ENCODE results near the gene SMOC1.

SMOC1 gene

DNA sequence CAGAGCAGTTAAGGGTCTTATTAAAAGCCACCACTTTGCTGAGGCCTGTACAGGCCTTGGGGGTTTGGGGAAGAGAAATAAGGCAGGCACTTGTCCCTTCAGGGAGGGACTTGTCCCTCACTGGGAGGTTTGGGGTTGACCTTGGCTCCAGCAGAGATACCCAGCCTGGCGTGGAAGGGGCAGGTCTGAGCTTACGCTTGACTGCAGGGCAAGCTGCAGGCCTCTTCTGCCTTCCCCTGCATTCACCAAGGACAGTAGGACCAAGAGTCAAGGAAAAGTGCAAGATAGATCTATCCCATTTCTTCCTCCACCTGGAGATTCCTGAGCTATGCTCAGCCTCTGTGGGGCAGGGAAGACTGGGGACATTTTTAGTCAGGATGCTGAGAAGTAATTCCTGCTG, 154.3 kb downstream of the SMOC1 start:
- no peak for DNase-seq (ENCODE audit: low read depth)
- H3K4me3 ChIP-seq (replicated peaks; ENCODE audit: low read depth, low read length) = no peak overlapping the region
- TF ChIP-seq, protein P1, sequence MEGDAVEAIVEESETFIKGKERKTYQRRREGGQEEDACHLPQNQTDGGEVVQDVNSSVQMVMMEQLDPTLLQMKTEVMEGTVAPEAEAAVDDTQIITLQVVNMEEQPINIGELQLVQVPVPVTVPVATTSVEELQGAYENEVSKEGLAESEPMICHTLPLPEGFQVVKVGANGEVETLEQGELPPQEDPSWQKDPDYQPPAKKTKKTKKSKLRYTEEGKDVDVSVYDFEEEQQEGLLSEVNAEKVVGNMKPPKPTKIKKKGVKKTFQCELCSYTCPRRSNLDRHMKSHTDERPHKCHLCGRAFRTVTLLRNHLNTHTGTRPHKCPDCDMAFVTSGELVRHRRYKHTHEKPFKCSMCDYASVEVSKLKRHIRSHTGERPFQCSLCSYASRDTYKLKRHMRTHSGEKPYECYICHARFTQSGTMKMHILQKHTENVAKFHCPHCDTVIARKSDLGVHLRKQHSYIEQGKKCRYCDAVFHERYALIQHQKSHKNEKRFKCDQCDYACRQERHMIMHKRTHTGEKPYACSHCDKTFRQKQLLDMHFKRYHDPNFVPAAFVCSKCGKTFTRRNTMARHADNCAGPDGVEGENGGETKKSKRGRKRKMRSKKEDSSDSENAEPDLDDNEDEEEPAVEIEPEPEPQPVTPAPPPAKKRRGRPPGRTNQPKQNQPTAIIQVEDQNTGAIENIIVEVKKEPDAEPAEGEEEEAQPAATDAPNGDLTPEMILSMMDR (IDR thresholded peaks at IDR 0.05; ENCODE audit: low read length, missing control alignments) = no peak

DNA sequence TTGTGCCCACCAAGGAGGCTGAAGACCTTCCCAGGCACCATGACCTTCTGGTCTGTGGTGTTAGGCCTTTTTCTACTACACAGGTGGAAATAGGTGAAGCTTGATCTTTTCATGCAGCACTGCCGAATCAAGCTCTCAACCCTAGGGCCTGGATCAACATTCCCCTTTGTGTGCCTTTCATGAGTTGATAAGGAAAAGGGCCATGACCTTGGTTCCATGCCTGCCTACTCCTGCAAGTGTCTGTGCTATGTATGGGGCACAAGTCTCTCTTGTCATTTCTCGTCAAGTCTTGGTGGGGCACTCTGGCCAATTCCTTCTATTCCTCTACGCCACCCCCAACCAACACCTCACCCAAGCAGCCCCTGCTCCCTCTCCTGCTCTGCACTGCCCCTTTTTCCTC, 155.0 kb downstream of the SMOC1 start:
- no peak for DNase-seq (ENCODE audit: low read depth)
- no peak overlapping the region for H3K4me3 ChIP-seq (replicated peaks; ENCODE audit: low read depth, low read length)
- TF ChIP-seq, protein P1 (IDR thresholded peaks at IDR 0.05; ENCODE audit: low read length, missing control alignments) = no peak

DNA sequence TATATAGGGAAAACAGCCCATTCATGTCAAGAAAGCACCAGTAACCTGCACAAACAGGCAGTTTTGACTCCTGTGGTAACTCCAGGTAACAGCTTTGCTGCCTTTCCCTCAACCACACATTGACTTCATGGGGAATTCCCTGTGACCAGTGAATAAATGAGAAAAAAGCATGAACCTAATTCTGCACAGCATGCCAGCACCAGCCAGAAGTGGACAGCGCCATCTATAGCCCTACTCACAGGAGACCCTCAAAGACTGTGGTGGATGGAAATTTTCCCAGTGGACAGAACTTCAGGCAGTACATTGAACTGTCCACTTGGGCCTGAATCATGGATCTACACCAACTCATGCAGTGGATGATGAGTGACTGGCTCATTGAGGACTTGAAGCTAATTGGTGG, 157.4 kb downstream of the SMOC1 start:
- no peak for DNase-seq (ENCODE audit: low read depth)
- TF ChIP-seq, protein P1 (IDR thresholded peaks at IDR 0.05; ENCODE audit: low read length, missing control alignments) = no peak
- H3K4me3 ChIP-seq (replicated peaks; ENCODE audit: low read depth, low read length) = no peak overlapping the region

DNA sequence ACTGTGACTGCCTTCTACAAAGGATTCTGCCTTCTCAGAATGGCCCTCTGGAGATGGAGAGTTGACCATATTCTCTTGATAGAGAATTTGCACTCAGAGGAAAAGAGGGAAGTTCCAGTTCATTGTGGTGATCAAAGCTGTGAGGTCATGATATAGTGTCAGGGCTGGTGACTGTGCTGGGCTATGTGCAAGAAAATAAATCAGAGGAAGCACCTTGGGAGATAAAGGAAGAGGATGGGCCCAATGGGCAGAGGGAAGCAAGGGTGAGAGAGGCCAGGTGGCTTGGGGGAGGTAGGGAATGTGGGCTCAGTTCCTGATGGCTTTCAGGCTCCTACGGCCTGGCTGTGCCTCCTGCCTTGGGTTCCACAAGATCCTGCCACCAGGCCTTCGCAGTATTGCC, 163.8 kb downstream of the SMOC1 start:
- TF ChIP-seq, protein P1 (IDR thresholded peaks at IDR 0.05; ENCODE audit: low read length, missing control alignments) = no peak
- H3K4me3 ChIP-seq (replicated peaks; ENCODE audit: low read depth, low read length) = no peak overlapping the region
- no peak for DNase-seq (ENCODE audit: low read depth)

DNA sequence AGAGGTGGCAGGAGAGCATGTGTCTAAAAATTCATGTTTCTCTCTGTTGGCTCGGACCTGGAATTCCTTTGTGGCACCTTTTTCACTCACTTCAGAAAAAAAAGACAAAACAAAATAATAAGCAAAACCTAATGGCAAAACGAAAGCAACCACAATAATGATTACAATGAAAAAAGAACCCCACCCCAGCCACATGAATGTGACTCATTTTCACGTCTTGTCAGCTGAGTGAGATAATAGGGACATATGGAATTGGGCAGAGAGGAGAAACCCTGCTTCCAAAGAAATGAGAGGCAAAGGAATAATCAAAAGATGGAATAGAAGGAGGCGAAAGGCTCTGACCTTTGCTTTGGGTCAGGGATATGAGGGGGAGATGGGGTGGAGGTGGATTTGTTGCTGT, 166.1 kb downstream of the SMOC1 start:
- TF ChIP-seq, protein P1 (IDR thresholded peaks at IDR 0.05; ENCODE audit: low read length, missing control alignments) = no peak
- DNase-seq (ENCODE audit: low read depth) = no peak
- no peak overlapping the region for H3K4me3 ChIP-seq (replicated peaks; ENCODE audit: low read depth, low read length)

DNA sequence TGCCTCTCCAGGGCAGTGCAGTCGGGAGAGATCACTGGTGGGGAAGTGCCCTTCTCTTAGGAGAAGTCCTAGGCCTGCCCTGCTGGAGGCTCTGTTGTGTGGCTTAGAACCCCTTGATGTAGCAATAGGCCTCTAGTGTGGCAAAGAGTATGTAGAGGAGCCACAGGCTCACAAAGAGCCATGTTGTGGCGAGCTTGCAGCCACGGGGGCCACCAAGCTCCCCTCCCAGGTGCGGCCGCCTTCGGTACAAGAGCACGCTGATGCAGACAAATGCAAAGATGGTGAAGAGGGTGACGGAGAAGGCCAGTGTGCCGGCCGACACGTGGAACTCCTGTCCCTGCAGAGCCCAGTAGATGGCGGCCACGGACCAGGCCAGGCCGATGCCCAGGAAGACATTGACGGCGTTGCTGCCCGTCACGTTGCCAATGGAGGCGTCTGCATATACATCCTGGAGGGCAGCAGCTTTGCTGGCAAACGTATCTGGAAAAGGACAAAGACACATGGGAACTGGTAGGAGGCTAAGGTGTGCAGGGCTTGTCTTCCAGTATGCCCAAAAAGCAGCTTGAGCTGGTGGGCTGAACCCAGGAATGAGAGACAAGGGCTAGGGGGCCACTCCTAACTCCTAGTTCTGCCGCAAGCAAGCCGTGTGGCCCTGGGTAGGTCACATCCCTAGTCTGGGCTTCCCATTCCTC, 166.8 kb downstream of the SMOC1 start:
- TF ChIP-seq, protein P1 (IDR thresholded peaks at IDR 0.05; ENCODE audit: low read length, missing control alignments) = peak; percentile 71
- no peak overlapping the region for H3K4me3 ChIP-seq (replicated peaks; ENCODE audit: low read depth, low read length)
- DNase-seq (ENCODE audit: low read depth) = peak; percentile 62

All from fibroblast of pulmonary artery (primary cell).